CD4-positive, alpha-beta T cell (primary cell): ENCODE measurements around the gene STRN4. TPM values are rescaled to one million over a fixed set of nuclear protein-coding genes. Genes with fewer than 3 reads are reported as not detected.
"Not testable (repeated sequence)": the region's sequence is repeated elsewhere in the genome, so short reads cannot be mapped to it uniquely, and the experiment has no call there.

ENCODE experiments used
- ATAC-seq: fragments of 200-7000 bp; cut with Tn5 transposase; one replicate; pipeline ENCODE4 v1.10.0; 2022; ENCODE audit warnings: mild to moderate bottlenecking; ENCODE audit not compliant: poor library complexity
- CTCF ChIA-PET: fragments of 350-600 bp; sonication (Branson Sonifier 250); formaldehyde crosslinking; loops from one replicate; lab custom pipeline; 2021; ENCODE audit warnings: antibody characterized with exemption, inconsistent platforms; lab: Charles Lee
- POLR2A ChIA-PET: fragments of 350-600 bp; sonication (Branson Sonifier 250); formaldehyde crosslinking; loops from one replicate; lab custom pipeline; 2021; ENCODE audit warnings: antibody characterized with exemption, inconsistent platforms; lab: Charles Lee
- DNase-seq, 14 experiments: peaks; one replicate each; pipeline ENCODE4 v3.0.0-alpha.2; 2013 to 2020; ENCODE audit warnings: mixed read lengths in 2 of 14
- H3K27ac ChIP-seq, 2 donors: one replicate each; pipeline versions ENCODE4 v1.5.1 to v1.7.0; 2013; ENCODE audit warnings: low read length in 2 of 2, low read depth in 1 of 2, mild to moderate bottlenecking in 1 of 2
- H3K27me3 ChIP-seq, 2 experiments: 1 replicate in 1 of 2; 2 replicates in 1 of 2; pipeline versions ENCODE4 v1.6.1 to v1.7.0; 2013; ENCODE audit warnings: low read length in 2 of 2, control low read depth in 1 of 2, mild to moderate bottlenecking in 1 of 2, moderate library complexity in 1 of 2; ENCODE audit not compliant: insufficient read depth in 2 of 2, control insufficient read depth in 1 of 2
- H3K36me3 ChIP-seq: one replicate; pipeline ENCODE4 v1.6.1; 2013; ENCODE audit warnings: low read length, control low read depth; ENCODE audit not compliant: insufficient read depth
- H3K4me1 ChIP-seq: one replicate; pipeline ENCODE4 v1.6.1; 2013; ENCODE audit warnings: low read length, control low read depth; ENCODE audit not compliant: insufficient read depth
- H3K4me3 ChIP-seq: one replicate; pipeline ENCODE4 v1.5.1; 2013; ENCODE audit warnings: mild to moderate bottlenecking, low read length, moderate library complexity
- H3K9me3 ChIP-seq, 2 experiments: 1 replicate in 1 of 2; 2 replicates in 1 of 2; pipeline versions ENCODE4 v1.6.1 to v1.7.0; 2013; ENCODE audit warnings: low read length in 2 of 2, mild to moderate bottlenecking in 2 of 2, control low read depth in 1 of 2, moderate library complexity in 1 of 2; ENCODE audit not compliant: control insufficient read depth in 1 of 2, insufficient read depth in 1 of 2
- H3K27ac Mint-ChIP-seq: one replicate; pipeline ENCODE4 v1.8.0; 2020; ENCODE audit warnings: mixed read lengths
- H3K27me3 Mint-ChIP-seq: one replicate; pipeline ENCODE4 v1.8.0; 2021; ENCODE audit warnings: mixed read lengths
- H3K36me3 Mint-ChIP-seq: one replicate; pipeline ENCODE4 v1.8.0; 2021; ENCODE audit warnings: low read depth, mixed read lengths
- H3K4me1 Mint-ChIP-seq: one replicate; pipeline ENCODE4 v1.8.0; 2021; ENCODE audit warnings: low read depth, mixed read lengths
- H3K4me3 Mint-ChIP-seq: one replicate; pipeline ENCODE4 v1.8.0; 2020; ENCODE audit warnings: mild to moderate bottlenecking, mixed read lengths
- H3K9me3 Mint-ChIP-seq: one replicate; pipeline ENCODE4 v1.8.0; 2020; ENCODE audit warnings: mixed read lengths
- CTCF ChIP-seq: fragments of 200-600 bp; IDR thresholded peaks from one replicate; pipeline ENCODE4 v1.8.0; 2022; ENCODE audit warnings: antibody characterized with exemption, mild to moderate bottlenecking
- intact Hi-C, 2 experiments: fragments of 100-400 bp; cut with DNase I in 1 of 2; cut with micrococcal nuclease in 1 of 2; formaldehyde crosslinking; loops; one replicate each; pipeline versions ENCODE4 v1.15.1 to v1.9.0; 2023 to 2025; cut with DNase I, micrococcal nuclease
- total RNA-seq, 174 experiments: library from RNA in 2 of 174; stranded (reverse) in 2 of 174; gene quantifications; one replicate each; pipeline ENCODE4 v1.2.3 and lab custom pipeline; 2021 to 2026

The STRN4 gene
- total RNA-seq, 2 experiments from 2014 or later = 90.0 to 94.0 TPM

DNA sequence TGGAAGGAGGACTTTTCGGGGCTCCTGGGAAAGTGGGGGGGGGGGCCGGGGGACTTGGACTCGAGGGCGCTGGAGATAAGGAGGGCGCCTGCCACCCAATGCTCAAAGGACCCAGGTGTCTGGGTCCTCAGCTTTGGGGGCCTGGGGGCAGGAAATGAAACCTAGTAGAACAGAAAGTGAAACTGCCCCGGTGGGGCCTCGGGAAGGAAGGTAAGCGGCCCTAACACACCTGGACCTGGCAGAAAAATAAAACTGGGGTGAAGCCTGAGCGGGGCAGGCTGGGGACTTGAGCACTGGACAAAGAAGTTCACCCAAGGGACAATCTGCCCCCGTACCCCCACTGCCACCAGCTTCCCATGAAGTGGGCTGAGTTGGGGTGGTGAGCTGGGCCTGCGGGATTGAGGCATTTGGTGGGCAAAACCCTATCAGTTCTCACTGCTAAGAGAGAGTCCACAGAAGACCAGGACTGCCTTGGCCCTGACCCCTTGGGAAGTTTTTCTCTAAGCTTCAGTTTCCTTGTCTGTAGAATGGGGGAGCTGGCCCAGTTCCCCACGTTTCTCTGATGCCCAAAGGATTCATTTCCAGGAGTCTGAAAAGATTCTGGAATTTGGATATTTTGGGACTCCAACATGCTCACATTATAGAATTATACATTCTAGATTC, 31.7 kb downstream of the STRN4 start:
- peaks cover 51% of the 10 kb centered on the region for H3K4me1 ChIP-seq
- intact Hi-C loops = loop anchor here in 1 of 2 experiments (10.0 kb wide), 1 partner anchor 520 kb away; the partner anchor contains the start of gene BBC3

GRCh38 chr19:46713781-46714443, 32.3 kb downstream of the STRN4 start:
- peaks cover 32% of the 10 kb centered on the region for H3K4me1 Mint-ChIP-seq
- TF ChIP-seq CTCF = no peak
- CTCF ChIA-PET = interaction anchor here (1.0 to 2.8 kb wide), 3 partner anchors 9 to 40 kb away, joined by 3 to 17 read pairs (median 5); no protein-coding TSS in a partner anchor

More for the DNA sequence above, 31.7 kb downstream of the STRN4 start:
- no peaks in the 10 kb centered on the region for H3K9me3 ChIP-seq
- ATAC-seq (peak; percentile 56), DNase-seq (peak in 10 of 14 experiments; percentile 41 to 88 (median 68))
- TF ChIP-seq CTCF = no peak
- H3K36me3 ChIP-seq = peaks cover 16% of the 10 kb centered on the region
- Mint-ChIP-seq H3K27ac (peak overlapping the region; percentile 99), H3K4me3 (peak overlapping the region; percentile 99), H3K27me3 (no peaks in the 10 kb centered on the region), H3K9me3 (no peaks in the 10 kb centered on the region), H3K4me1 (peaks cover 39% of the 10 kb centered on the region), H3K36me3 (peaks cover 68% of the 10 kb centered on the region)
- no peaks in the 10 kb centered on the region for H3K27me3 ChIP-seq
- ChIA-PET CTCF (interaction anchor here (0.6 to 2.8 kb wide), 5 partner anchors 9 to 194 kb away, joined by 3 to 17 read pairs (median 3); no protein-coding TSS in a partner anchor), POLR2A (interaction anchor here (0.7 to 3.5 kb wide), 21 partner anchors 11 to 1923 kb away, joined by 3 to 23 read pairs (median 5); partner anchors contain the start of genes CALM3, DACT3, DBP and DHX34)
- peak overlapping the region; percentile 73 to 86 for H3K27ac ChIP-seq
- peak overlapping the region; percentile 96 for H3K4me3 ChIP-seq

DNA sequence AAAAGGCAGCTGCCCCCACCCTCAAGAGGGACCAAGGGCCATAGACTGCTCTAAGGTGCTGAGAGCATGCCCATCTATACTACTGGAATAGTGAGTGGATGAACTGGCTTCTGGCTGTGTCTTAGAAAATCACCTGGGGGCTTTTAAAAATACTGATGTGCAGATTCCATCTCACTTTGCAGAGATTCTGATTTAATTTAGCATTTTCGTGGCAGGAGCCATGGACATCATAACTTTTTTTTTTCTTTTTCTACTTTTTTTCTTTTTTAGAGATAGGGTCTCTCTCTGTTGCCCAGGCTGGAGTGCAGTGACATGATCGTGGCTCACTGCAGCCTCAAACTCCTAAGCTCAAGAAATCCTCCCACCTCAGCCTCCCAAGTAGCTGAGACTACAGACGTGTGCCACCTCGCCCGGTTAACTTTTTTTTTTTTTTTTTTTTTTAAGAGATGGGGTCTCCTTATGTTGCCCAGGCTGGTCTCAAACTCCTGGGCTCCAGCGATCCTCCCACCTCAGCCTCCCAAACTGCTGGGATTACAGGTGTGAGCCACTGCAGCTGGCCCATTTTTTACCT, 33.4 kb downstream of the STRN4 start:
- H3K36me3 Mint-ChIP-seq = peaks cover 72% of the 10 kb centered on the region
- CTCF ChIA-PET, H3K4me3 ChIP-seq, H3K9me3 ChIP-seq, H3K9me3 Mint-ChIP-seq, H3K27me3 Mint-ChIP-seq, H3K27me3 ChIP-seq, DNase-seq, ATAC-seq: not testable (repeated sequence)
- H3K4me1 ChIP-seq = peaks cover 34% of the 10 kb centered on the region
- POLR2A ChIA-PET = interaction anchor here (0.6 to 3.5 kb wide), 8 partner anchors 9 to 400 kb away, joined by 3 to 23 read pairs (median 13); partner anchors contain the start of genes CALM3, DACT3 and ZC3H4
- peaks cover 29% of the 10 kb centered on the region for H3K36me3 ChIP-seq
- intact Hi-C loops = loop anchor here in 1 of 2 experiments (10.0 kb wide), 1 partner anchor 522 kb away; the partner anchor contains the start of gene BBC3
- H3K27ac ChIP-seq = peak overlapping the region in 1 of 2 donors; percentile 34
- peak overlapping the region; percentile 99 for H3K4me3 Mint-ChIP-seq
- H3K27ac Mint-ChIP-seq = peak overlapping the region; percentile 99
- peaks cover 22% of the 10 kb centered on the region for H3K4me1 Mint-ChIP-seq

More at GRCh38 chr19:46713781-46714443, 32.3 kb downstream of the STRN4 start:
- Mint-ChIP-seq H3K27ac (peak overlapping the region; percentile 99), H3K4me3 (peak overlapping the region; percentile 99), H3K9me3 (no peaks in the 10 kb centered on the region), H3K27me3 (no peaks in the 10 kb centered on the region), H3K36me3 (peaks cover 72% of the 10 kb centered on the region)
- intact Hi-C loops = loop anchor here in 1 of 2 experiments (10.0 kb wide), 1 partner anchor 521 kb away; the partner anchor contains the start of gene BBC3
- Histone ChIP-seq H3K4me1 (peaks cover 44% of the 10 kb centered on the region), H3K27me3 (no peaks in the 10 kb centered on the region), H3K27ac (peak overlapping the region; percentile 73 to 86), H3K4me3 (peak overlapping the region; percentile 96), H3K9me3 (no peaks in the 10 kb centered on the region), H3K36me3 (peaks cover 20% of the 10 kb centered on the region)
- POLR2A ChIA-PET = interaction anchor here (0.7 to 3.5 kb wide), 22 partner anchors 10 to 1923 kb away, joined by 3 to 23 read pairs (median 4); partner anchors contain the start of genes CALM3, DACT3, DBP and DHX34
- DNase-seq = peak; percentile 53 to 90 (median 76)
- ATAC-seq = peak; percentile 57
